NCI-H526 treated with DMSO at 0.1 percent for 48 hours (cell line): ENCODE measurements around the gene ZNF232.
A peak's percentile ranks its signal among the peaks of the same experiment; 100 is the strongest.
"Not testable (repeated sequence)": the region's sequence is repeated elsewhere in the genome, so short reads cannot be mapped to it uniquely, and the experiment has no call there.

Source experiments
- DNase-seq: peaks from one replicate; lab custom pipeline; 2025; lab: John Stamatoyannopoulos, UW

Gene ZNF232

GRCh38 chr17:5129770-5130169 lies 18.1 kb upstream of the ZNF232 start:
- not testable (repeated sequence) for DNase-seq

DNA sequence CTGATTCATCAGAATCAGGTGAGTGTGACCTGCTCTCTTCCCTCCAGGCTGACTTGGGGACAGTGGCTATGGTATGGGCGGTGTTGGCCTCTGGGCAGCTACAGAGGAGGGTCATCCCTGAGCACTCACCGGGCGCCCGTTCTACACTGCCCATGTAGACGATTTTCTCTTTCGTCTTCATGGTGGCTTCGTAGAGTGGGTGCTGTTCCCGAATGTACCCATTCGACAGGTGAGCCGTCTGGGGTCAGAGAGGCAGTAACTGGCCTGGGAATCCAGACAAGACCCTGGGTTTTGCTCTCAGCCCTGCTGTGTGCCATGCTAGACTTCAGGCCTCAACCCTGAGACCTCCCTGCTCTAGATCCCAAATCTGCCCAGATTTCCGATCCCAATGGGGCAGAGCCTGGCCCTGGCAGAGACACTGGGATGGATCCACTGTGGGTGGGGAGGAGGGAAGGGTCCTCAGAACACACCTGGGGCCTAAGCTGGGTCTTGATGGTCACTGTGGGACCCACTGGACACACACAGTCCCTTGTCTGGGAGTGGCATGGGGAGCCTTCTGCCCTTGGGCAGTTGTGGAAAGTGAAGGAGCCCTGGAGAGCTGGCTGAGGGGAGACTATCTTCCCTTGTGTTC lies 17.3 kb upstream of the ZNF232 start:
- DNase-seq, result no peak

DNA sequence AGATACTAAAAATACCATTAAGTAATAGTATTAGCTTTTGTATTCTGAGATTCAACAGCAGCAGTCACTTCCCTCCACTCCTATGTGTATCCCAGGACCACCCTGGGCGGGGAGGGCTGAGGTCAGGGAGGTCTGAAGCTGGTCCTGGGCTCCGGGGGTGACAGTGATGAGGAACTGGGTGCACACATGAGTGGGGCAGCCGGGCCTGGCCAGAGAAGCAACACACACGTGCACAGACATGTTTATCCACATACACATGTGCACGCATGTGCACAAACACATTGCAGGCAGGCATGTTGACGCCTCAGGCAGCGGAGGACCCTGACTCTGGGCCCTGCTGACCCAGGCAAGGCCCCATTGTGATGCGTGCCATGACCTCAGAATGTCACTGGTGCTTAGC lies 16.7 kb upstream of the ZNF232 start:
- not testable (repeated sequence) for DNase-seq

DNA sequence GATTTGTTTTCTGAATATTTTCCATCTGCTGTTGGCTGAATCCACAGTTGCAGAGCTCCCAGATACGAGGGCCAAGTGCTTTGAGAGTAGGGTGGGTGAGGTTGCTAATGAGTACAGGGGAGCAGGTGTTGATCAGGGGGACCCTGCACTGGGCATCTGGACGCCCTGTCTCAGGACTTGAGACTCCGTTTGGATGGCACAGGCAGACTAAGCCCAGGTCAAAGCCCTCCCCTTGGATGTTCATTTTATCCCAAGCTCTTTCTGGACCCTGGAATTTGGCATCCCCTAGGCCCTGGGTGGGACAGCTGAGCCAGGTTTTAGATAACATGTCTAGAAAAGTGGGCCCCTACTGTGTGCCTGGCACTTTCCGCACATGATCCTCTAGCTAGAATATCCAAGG lies 16.2 kb upstream of the ZNF232 start:
- no peak for DNase-seq

DNA sequence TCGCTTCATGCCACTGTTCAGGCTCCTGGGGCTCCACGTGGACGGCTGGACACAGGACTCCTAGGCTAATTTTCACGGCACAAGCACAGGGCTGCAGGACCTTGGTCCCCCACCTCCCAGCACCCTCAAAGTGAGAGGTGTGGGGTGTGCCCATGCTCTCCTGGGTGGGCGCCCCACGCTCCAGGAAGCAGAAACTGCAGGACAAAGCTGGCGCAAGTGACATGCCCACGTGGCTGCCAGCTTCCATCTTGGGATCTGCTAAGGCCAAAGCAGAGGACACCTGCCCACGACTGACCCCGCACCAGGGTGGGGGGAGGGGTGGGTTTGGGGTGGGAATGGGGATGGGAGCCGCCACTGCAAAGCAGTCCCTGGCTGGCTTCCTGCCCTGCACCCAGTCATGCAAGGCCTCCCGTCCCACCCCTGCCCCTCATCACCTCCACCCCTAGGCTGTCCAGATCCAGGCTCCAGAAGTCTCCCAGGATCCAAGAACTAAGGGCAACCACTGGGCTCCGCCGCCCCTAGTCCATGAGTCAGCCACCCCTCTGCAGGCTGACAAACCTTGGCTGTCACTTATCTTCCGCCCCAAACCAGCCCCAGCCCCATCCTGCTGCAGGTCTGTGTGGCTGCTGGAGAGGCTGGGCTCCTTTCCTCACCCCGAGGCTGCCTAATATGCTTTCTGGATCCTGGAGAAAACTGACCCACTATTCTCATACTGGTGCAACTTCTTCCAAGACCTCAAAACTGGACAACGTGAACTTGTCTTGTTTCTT lies 15.2 kb upstream of the ZNF232 start:
- DNase-seq, result no peak

- DNase-seq, result not testable (repeated sequence)
Observed at GRCh38 chr17:5124896-5125295, 13.2 kb upstream of the ZNF232 start.

- not testable (repeated sequence) for DNase-seq
Observed at GRCh38 chr17:5124125-5124760, 12.6 kb upstream of the ZNF232 start.

DNA sequence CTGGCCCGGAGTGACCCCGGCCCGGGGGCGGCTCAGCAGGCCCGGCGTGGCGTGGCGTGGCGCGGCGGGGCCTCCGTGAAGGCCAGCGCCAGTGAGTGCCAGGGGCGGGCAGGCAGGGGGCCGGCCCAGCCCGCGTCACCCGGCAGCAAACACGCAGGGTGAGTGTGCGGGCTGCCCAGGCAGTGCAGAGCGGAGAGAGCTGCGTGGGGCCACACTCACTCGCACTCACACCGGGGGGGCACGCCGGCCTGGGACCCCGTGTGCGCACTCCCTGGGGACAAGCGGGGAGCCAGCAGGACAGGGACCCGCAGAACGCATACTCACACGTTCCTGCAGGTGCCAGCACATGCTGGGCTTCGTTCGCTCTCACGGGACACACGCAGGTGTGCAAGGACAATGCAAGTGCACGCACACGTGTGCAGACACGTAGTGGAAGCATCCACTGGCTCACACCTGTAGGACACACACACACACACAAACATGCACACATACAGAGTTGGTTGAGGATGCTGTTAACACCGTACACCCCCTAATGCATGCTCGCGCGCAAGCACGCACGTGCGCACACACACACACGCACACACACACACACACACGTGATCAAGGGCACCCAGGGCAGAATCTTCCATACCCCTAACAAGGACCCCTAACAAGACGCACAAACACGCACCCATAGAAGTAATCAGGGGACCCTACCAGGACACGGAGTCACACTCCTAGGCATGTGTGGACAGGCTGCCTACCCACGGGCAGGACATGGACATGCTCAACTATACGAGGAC lies 11.9 kb upstream of the ZNF232 start:
- DNase-seq, result no peak

DNA sequence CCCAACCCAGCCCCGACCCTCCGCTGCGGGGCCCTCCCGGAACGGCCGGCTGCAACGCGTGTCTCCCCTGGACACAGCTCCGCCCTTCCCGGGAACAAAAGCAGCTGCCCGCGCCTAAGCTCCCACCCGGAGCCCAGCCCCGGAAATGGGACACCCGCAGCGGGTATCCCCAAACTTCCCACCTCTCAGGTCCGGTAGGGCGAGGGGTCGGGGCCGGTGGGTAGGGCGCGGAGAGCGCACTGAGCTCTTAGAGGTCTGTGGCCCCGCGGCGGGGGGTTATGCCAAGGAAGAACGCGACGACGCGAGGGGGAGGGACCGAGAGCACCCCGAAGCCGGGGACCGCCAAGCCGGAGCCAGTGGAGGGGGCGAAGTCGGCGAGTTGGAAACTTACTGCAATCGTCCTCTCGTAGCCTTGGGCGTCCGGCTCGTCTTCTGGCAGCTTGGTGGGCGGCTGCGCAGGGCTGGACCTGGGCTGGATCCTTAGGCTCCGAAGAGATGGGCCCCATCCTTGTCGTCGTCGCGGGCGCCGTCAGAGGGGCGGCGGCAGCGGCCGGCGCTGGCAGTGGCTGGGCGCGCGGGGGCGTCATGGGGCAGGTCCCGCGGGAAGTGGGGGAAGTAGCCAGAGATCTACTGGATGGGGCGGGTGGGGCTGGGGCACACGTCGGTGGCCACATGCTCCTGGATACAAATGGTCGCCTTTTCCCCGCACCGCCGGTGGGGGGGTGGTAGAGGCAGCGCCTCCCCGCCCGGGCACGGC lies 11.1 kb upstream of the ZNF232 start:
- peak; percentile 1 for DNase-seq

DNA sequence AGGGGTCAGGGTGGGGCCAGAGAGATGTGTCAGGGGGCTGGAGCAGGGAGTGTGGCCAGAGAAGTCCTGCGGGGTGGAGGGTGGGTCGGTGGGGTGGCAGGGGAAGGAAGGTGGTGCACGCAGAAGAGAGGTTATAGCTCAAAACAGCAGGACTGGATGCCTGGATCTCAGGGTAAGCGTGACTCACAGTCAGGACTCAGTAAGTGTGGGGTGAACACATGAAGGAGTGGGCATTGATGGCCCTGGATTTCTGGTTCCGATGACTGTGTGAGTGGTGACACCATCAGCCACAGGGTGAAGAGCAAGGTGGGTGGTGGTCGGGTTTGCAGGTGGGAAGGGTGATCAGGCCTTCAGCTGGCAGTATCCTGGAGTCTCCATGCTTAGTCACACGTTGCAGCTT lies 10.4 kb upstream of the ZNF232 start:
- DNase-seq, result not testable (repeated sequence)

DNA sequence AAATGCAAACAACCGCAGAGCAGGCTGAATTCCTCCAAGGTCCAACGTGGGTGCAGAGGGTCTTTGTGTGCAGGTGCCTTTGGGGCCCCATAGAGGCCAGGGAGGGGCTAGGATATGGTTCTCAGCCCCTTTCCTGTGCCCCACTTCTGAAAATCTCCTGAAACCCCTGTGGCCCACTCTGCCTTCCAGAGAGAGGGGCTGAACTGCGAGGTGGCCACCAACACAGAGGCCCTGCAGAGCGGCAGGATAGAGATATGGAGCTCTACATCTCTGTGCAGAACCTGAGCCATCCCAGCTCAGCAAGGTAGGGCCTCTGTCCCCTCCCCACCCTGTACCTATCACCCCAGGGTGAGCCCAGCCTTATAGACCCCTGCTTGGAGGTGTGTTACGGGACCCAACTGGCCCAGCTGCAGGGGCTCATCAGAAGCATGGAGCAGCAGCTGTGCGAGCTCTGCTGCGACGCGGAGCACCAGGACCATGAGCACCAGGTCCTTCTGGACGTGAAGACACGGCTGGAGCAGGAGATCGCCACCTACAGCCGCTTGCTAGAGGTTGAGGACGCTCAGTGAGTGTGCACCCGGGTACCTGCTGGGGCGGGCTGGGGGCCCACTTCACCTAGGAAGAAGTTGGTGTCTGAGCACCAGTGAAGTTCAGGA lies 9.6 kb upstream of the ZNF232 start:
- DNase-seq, result no peak

- not testable (repeated sequence) for DNase-seq
Observed at GRCh38 chr17:5120436-5121185, 8.9 kb upstream of the ZNF232 start.

- no peak for DNase-seq
Observed at GRCh38 chr17:5120036-5120435, 8.4 kb upstream of the ZNF232 start.

- DNase-seq, result no peak
Observed at GRCh38 chr17:5118219-5118618, 6.5 kb upstream of the ZNF232 start.

DNA sequence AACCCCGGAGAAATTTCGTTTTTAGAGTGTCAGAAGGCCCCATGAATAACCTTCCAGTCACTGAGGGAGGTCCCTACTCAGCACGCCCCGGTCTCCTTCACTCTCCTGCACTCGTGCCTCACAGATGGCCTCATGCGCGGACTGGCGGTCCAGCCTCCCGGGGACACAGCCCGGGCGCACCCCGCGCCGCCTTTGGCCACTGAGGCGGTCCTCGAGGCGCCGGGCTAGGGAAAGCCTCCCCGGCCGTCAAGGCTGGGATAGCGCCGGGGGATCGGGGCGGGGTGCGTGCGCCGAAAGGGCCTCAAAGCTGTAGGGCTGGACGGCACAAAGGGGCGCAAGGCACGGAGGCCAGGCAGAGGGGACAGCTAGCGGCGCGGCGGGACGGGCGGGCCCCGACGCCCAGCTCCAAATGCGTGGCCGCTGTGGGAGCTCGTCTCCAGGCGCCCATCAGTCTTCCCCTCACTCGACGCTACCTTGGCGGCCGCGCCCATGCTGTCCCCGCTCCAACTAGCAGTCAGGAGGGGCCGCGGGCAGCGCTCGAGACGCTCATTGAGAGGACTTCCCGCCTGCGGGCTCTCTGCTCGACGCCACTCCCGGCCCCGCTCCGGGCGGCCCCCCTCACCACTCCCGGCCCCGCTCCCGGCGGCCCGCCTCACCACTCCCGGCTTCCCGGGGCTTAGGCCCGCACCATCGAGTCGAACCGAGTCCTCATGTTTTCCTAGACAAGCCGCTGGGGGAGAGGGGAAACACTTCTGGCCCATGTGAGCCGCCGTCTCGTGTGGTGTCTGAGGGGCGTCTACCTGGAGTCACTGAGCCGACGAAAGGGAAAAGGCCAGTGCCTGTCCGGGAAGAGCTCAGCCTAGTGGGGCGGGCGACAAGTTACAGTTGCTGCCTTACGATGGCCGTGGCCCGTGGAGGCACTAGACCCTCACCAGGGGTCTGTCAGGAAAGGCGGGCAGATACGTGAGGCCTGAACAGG lies 4.3 kb upstream of the ZNF232 start, which contains the start of gene USP6:
Gene USP6 (plus strand): TSS at position 360 of the 979 bp plus-strand sequence. CDS start 14,336 bp downstream, outside the sequence.
- DNase-seq, result peak; percentile 15

GRCh38 chr17:5110816-5111215 lies 862 bp downstream of the ZNF232 start:
- DNase-seq, result no peak

- DNase-seq, result no peak
Observed at GRCh38 chr17:5100832-5101231, 10.8 kb downstream of the ZNF232 start.

DNA sequence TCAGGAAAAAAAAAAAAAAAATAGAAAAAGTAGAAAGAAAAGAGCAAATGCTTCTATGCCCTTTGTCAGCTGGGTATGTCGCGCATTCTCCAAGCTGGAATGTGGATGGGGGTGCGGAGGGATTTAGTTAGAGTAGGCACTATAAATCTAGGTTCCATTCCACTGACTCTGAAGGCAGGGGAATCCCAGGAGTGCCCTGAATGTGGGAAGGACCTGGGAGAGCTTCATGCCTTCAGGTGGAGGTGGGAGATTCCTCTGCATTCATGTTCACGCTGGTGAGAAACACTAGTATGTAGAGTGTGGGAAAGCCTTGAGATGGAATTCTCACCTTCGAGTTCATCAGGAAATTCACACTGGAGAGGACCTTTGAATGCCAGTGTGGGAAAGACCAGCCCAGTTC lies 12.4 kb downstream of the ZNF232 start:
- no peak for DNase-seq
